TTC549 (cell line): Measurements from ENCODE around the gene LHFPL2.
A peak's percentile ranks its signal among the peaks of the same experiment; 100 is the strongest.
"Not testable (repeated sequence)": the region's sequence is repeated elsewhere in the genome, so short reads cannot be mapped to it uniquely, and the experiment has no call there.

ENCODE experiments used
- FAIRE-seq: peaks from 2 replicates; lab custom pipeline; 2012; peaks lifted over from hg19 to GRCh38; lab: Jason Lieb, UNC

Gene LHFPL2

DNA sequence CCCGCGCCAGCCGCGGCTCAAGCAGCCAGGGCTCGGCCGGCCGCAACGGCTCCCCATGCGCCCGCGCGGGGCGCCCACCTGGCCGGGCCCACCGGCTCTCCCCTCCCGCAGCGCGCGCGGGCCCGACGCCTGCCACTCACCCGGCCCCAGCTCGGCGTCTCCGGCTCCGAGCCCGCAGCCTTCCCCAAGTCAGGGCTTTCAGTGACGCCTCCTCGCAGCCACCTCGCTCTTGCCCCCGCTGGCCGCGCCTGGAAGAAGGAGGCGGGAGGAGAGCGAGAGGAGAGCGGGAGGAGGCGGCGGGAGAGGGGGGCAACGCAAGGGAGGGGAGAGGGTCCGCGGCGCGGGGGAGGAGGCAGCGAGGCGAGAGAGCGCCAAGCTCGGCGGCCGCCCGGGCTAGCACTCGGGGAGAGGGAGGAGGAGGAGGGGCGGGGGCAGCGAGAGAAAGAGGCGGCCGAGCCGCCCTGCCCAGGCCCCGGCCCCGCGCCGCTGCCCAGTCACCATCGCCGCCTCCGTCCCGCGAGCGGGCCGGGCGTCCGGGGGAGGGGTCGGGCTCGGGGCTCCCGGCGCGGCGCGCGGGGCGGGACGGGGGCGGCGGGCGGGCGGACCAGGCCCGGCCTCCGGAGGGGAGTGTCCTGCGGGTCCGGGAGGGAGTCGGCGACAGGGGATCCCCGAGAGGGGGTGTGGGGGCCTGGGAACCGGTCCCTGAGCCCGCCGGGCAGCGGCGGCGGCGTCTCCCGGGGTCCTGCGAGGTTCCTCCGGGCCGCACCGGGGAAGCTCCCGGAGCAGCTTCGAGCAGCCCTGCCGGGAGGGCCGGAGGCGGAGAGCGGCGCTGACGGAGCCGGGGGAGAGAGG lies at the start of gene LHFPL2:
LHFPL2 (minus strand) TSS at position 414 of the 852 bp plus-strand sequence. CDS start 138,559 bp downstream, outside the sequence.
- FAIRE-seq: no peak

DNA sequence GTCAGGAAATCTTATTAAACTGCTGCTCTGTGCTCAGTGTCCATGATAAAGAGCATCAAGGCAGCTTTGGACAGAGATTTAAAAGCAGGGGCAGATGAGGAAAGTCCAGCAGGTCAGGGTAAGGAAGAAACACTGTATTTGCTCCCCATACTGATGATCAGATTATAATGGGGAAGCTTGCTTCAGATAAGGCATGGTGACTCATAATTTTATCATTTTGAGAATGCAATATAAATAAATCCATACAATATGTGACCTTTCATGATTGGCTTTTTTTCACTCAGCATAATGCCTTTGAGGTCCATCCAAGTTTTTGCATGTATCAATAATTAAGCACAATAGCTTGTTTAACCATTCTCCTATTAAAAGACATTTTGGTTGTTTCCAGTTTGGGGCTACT lies 48.1 kb upstream of the LHFPL2 start:
- no peak for FAIRE-seq

DNA sequence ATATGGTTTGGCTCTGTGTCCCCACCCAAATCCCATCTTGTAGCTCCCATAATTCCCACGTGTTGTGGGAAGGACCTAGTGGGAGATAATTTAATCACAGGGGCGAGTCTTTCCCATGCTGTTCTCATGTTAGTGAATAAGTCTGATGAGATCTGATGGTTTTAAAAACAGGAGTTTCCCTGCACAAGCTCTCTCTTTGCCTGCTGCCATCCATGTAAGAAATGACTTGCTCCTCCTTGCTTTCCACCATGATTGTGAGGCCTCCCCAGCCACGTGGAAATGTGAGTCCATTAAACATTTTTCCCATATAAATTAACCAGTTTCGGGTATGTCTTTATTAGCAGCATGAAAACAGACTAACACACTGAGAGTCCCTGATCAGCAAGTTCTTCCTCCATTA lies 47.5 kb upstream of the LHFPL2 start:
- not testable (repeated sequence) for FAIRE-seq

DNA sequence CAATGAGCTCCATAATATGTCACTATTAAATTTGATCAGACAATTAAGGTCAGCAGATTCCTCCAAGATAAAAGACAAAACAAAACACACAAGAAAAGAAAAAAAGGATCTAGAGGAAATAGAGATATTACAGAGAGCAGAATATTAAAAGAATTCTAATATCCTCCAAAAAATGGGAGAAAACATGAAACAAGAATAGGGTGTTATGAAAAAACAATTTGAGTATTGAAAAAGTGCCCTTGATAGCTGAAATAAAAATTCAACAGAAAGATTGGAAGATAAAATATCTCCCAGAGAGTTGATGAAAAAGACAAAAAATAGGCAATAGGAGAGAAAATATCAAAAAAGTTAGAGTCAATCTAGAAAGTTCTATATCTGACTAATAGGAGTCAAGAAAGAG lies 44.8 kb upstream of the LHFPL2 start:
- FAIRE-seq: no peak

DNA sequence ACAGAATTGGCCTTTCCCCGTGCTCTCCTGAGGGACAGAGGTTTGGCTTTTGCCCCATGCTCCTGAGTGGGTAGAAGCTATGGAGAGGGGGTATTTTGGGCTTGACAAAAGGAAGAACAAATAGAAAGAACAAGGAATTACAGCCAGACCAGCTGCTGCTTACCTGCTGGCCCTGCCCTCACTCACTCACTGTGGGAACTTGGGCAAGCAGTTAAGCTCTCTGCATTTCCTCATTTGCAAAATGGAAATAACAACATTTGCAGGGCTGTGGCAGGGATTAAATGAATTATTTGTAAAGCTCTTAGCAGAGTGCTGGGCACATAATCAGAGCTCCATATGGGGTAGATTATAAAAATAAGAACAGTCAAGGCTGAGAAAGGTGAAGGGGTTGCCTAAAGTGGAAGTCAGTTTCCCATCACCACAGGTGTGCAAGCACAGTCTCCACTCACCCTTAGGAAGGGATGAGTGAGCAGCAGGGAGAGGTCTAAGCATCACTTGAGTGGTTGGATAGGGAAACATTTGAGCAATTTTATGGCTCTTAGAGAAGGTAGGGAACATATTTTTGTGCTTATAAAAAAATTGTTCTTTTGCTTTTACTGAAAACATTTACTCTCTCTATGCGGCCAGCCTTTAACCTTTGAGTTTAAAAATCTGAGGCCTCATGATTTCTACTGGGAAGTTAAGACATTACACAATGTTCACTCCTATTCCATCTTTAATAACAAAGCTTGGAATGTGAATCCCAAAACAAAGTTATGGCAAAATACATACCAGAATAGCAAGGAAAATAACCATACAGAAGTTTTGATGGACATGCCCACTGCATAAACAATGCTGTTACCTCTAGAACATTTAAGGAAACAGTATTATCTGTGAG lies 42.8 kb upstream of the LHFPL2 start:
- FAIRE-seq: no peak

- FAIRE-seq: no peak
These were observed 41.8 kb upstream of the LHFPL2 start for GRCh38 chr5:78690253-78690972.

- no peak for FAIRE-seq
These were observed 41.1 kb upstream of the LHFPL2 start for GRCh38 chr5:78689540-78690252.

GRCh38 chr5:78687514-78687913 lies 38.9 kb upstream of the LHFPL2 start:
- FAIRE-seq: not testable (repeated sequence)

- not testable (repeated sequence) for FAIRE-seq
These were observed 35.3 kb upstream of the LHFPL2 start for GRCh38 chr5:78683905-78684304.

- peak; percentile 69 for FAIRE-seq
These were observed 31.3 kb upstream of the LHFPL2 start for GRCh38 chr5:78679905-78680304.

DNA sequence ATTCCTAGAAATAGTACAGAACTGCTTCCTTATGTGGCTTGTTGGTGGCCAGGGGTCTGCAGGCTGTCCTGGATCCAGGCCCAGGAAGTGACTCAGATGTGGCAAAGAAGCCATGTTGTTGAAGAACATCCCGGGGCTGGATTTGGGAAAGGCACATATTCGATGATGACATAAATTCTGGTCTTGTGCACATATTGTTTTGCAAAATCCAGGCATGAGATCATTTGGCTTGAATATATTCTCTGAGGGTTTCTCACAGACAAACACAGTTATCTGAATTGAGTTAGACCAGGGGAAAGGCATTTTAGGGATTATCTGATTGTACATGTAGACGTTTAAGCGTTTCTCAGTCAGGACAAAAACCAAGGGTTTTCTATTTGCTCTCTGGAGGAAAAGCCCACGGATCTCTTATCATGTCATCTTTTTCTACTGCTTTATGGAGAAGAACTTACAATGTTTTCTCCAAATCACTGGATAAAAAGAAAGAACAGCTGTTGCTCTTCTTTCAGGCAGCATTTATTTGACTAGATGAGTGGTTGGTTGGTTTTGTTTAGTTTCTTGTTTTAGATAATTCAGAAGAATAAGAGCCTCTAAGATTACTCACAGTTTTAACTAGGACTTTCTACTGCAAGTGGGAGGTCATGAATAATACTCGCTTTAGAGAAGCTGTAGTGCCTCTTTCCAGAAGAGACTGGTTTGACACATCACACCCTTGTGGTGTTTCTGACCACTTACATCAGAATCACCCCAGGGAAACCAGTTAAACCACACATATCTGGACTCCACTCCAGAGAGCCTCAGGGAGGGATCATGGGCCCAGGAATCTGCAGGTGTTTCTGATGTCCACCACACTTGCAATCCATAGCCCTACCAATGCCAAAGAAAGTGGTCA lies 29.5 kb upstream of the LHFPL2 start:
- no peak for FAIRE-seq

DNA sequence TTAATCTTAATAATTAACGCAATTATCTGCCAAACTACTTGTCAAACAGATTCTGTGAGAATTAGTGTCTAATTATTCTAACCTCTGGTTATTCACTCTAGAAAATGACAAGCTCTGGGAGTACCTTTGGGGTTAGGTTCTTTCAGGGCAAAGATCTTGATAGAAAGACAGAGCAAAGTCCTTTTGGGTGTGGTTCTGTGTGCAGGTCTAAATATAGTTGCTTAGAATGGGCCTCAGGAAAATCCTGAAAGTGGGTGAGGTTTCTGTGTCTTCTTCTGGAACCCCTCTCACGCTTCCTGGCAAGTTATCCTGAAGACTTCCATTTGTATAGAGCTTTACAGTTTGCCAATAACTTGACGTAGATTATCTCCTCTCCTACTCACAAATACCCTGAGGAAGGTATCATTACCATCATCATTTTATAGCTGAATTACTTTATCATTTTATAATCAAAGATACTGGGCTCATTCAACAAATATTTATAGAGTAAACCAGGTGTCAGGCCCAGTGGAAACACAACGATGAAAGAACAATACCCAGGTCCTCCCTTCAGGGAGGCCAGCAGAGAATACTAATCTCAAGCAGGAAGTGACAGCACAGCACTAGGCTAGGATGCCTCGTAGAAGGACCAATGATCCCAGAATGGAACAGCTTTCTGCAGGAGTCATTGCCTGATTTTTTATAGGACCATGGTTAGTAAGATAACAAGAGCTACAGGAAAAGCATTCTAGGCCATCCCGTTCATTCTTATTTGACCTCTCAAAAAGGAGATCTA lies 27.6 kb upstream of the LHFPL2 start:
- no peak for FAIRE-seq

GRCh38 chr5:78673827-78674226 lies 25.3 kb upstream of the LHFPL2 start:
- not testable (repeated sequence) for FAIRE-seq

GRCh38 chr5:78672154-78672553 lies 23.6 kb upstream of the LHFPL2 start:
- FAIRE-seq: no peak

GRCh38 chr5:78671609-78672008 lies 23.0 kb upstream of the LHFPL2 start:
- FAIRE-seq: no peak

- FAIRE-seq: no peak
These were observed 22.2 kb upstream of the LHFPL2 start for GRCh38 chr5:78670701-78671269.

DNA sequence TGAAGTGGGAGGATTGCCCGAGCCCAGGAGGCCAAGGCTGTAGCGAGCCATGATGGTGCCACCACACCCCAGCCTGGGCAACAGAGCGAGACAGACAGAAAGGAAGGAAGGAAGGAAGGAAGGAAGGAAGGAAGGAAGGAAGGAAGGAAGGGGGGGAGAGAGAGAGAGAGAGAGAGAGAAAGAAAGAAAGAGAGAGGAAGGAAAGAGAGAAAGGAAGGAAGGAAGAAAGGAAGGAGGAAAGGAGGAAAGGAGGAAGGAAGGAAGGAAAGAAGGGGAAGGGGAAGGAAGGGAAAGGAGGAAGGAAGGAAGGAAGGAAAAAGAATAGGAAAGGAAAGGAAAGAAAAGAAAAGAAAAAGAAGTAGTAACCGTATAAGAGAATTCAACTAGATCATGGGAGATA lies 20.8 kb upstream of the LHFPL2 start:
- no peak for FAIRE-seq

- no peak for FAIRE-seq
These were observed 19.0 kb upstream of the LHFPL2 start for GRCh38 chr5:78667461-78668103.

GRCh38 chr5:78666975-78667374 lies 18.4 kb upstream of the LHFPL2 start:
- FAIRE-seq: not testable (repeated sequence)
